Endodermal cell (in vitro differentiated cells): ENCODE data around the gene FGF21. TPM values are rescaled to one million over a fixed set of nuclear protein-coding genes. Genes with fewer than 3 reads are reported as not detected.

Experiments used
- DNase-seq: peaks from one replicate; pipeline ENCODE4 v3.0.0-alpha.2; 2017
- H3K27ac ChIP-seq: 2 replicates; pipeline ENCODE4 v1.5.1; 2013; ENCODE audit warnings: mild to moderate bottlenecking, low read depth, low read length, moderate library complexity
- H3K27me3 ChIP-seq: 2 replicates; pipeline ENCODE4 v1.6.1; 2013; ENCODE audit warnings: mild to moderate bottlenecking, low read length, moderate library complexity; ENCODE audit not compliant: insufficient read depth, control insufficient read depth, poor library complexity, severe bottlenecking
- H3K36me3 ChIP-seq: 2 replicates; pipeline ENCODE4 v1.7.0; 2013; ENCODE audit warnings: mild to moderate bottlenecking, low read length, moderate library complexity; ENCODE audit not compliant: control insufficient read depth, insufficient read depth
- H3K4me1 ChIP-seq: one replicate; pipeline ENCODE4 v1.7.0; 2013; ENCODE audit warnings: low read length; ENCODE audit not compliant: control insufficient read depth, insufficient read depth
- H3K4me3 ChIP-seq: 2 replicates; pipeline ENCODE4 v1.5.1; 2013; ENCODE audit warnings: mild to moderate bottlenecking, low read length, moderate library complexity
- H3K9ac ChIP-seq: 2 replicates; pipeline ENCODE4 v1.6.1; 2013; ENCODE audit warnings: mild to moderate bottlenecking, low read length, moderate library complexity; ENCODE audit not compliant: poor library complexity, severe bottlenecking; ENCODE audit errors: extremely low read depth
- H3K9me3 ChIP-seq: 2 replicates; pipeline ENCODE4 v1.6.1; 2013; ENCODE audit warnings: mild to moderate bottlenecking, low read length, moderate library complexity; ENCODE audit not compliant: control insufficient read depth
- H3K27ac Mint-ChIP-seq: 2 replicates; pipeline ENCODE4 v1.8.0; 2020; ENCODE audit warnings: mixed read lengths
- H3K27me3 Mint-ChIP-seq: 2 replicates; pipeline ENCODE4 v1.8.0; 2021; ENCODE audit warnings: mild to moderate bottlenecking, mixed read lengths; ENCODE audit not compliant: insufficient read depth
- H3K36me3 Mint-ChIP-seq: 2 replicates; pipeline ENCODE4 v1.8.0; 2020; ENCODE audit warnings: low read depth, mixed read lengths
- H3K4me1 Mint-ChIP-seq: 2 replicates; pipeline ENCODE4 v1.8.0; 2020; ENCODE audit warnings: mixed read lengths
- H3K4me3 Mint-ChIP-seq: 2 replicates; pipeline ENCODE4 v1.8.0; 2020; ENCODE audit warnings: mild to moderate bottlenecking, moderate library complexity, mixed read lengths
- H3K9me3 Mint-ChIP-seq: 2 replicates; pipeline ENCODE4 v1.8.0; 2020; ENCODE audit warnings: mild to moderate bottlenecking, mixed read lengths
- WGBS, 2 experiments: methylation state at CpG; one replicate each; pipeline versions ENCODE4 v1.1.5 to v1.1.7; 2013; ENCODE audit warnings: missing lambda C conversion rate in 2 of 2, mixed read lengths in 1 of 2; ENCODE audit not compliant: insufficient coverage in 1 of 2, insufficient read length in 1 of 2; 5-methylcytosine and 5-hydroxymethylcytosine counted together
- total RNA-seq, 2 donors: library from RNA; stranded (reverse); fragmentation: NEBNext Ultra II Directional in 1 of 2; extraction: Animal tissue kit (Norgen Biotek cat#: 25700) in 1 of 2; gene quantifications; 2 replicates in 1 of 2; 3 replicates in 1 of 2; pipeline ENCODE4 v1.2.1, GENCODE V29; 2021
- TF ChIP-seq, protein P1 (sequence below): fragments of 200-600 bp; sonication (generic); conservative IDR thresholded peaks from 2 replicates; pipeline ENCODE4 v1.5.0; 2021; ENCODE audit warnings: antibody characterized with exemption, mild to moderate bottlenecking

Gene FGF21
- total RNA-seq, 2 donors from 2014 or later, result not detected

- 70 to 76% methylated on average over 22 to 35 of the region's 35 CpGs for WGBS, 2 experiments
- TF ChIP-seq, protein P1, sequence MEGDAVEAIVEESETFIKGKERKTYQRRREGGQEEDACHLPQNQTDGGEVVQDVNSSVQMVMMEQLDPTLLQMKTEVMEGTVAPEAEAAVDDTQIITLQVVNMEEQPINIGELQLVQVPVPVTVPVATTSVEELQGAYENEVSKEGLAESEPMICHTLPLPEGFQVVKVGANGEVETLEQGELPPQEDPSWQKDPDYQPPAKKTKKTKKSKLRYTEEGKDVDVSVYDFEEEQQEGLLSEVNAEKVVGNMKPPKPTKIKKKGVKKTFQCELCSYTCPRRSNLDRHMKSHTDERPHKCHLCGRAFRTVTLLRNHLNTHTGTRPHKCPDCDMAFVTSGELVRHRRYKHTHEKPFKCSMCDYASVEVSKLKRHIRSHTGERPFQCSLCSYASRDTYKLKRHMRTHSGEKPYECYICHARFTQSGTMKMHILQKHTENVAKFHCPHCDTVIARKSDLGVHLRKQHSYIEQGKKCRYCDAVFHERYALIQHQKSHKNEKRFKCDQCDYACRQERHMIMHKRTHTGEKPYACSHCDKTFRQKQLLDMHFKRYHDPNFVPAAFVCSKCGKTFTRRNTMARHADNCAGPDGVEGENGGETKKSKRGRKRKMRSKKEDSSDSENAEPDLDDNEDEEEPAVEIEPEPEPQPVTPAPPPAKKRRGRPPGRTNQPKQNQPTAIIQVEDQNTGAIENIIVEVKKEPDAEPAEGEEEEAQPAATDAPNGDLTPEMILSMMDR, result no peak
- peak overlapping the region; percentile 31 for H3K4me3 Mint-ChIP-seq
- DNase-seq, result peak; percentile 92
- no peaks in the 10 kb centered on the region for H3K36me3 Mint-ChIP-seq
- no peak overlapping the region for H3K27ac ChIP-seq
- peak overlapping the region; percentile 60 for H3K27ac Mint-ChIP-seq
- H3K9me3 Mint-ChIP-seq, result no peaks in the 10 kb centered on the region
- H3K27me3 ChIP-seq, result peaks cover 21% of the 10 kb centered on the region
- peaks cover 42% of the 10 kb centered on the region for H3K27me3 Mint-ChIP-seq
- H3K4me1 ChIP-seq, result no peaks in the 10 kb centered on the region
- H3K9me3 ChIP-seq, result no peaks in the 10 kb centered on the region
- peaks cover 12% of the 10 kb centered on the region for H3K4me1 Mint-ChIP-seq
- H3K4me3 ChIP-seq, result no peak overlapping the region
- no peaks in the 10 kb centered on the region for H3K36me3 ChIP-seq
- no peak overlapping the region for H3K9ac ChIP-seq
Measured at GRCh38 chr19:48741129-48741999, 14.0 kb upstream of the FGF21 start.

DNA sequence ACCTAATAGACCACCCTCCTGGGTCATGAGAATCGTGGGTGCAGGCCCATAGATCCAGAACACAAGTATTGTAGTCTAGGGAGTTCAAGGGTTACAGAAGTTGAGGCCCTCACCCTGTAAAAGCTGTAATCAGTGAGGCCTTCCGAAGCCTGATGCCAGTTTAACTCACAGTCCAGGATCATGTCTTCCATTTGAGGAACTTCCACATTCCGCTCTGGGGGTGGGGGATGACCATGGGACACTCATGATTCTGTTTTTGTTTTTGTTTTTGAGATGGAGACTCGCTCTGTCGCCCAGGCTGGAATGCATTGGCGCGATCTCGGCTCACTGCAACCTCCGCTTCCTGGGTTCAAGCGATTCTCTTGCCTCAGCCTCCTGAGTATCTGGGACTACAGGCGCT is 13.2 kb upstream of the FGF21 start:
- Histone ChIP-seq H3K27me3 (peaks cover 21% of the 10 kb centered on the region), H3K9ac (no peak overlapping the region), H3K36me3 (no peaks in the 10 kb centered on the region), H3K27ac (no peak overlapping the region), H3K9me3 (no peaks in the 10 kb centered on the region), H3K4me3 (no peak overlapping the region), H3K4me1 (no peaks in the 10 kb centered on the region)
- TF ChIP-seq, protein P1, result no peak
- 94 to 97% methylated on average over 10 to 11 of the region's 11 CpGs for WGBS, 2 experiments
- H3K4me3 Mint-ChIP-seq, result no peak overlapping the region
- peaks cover 15% of the 10 kb centered on the region for H3K4me1 Mint-ChIP-seq
- H3K36me3 Mint-ChIP-seq, result no peaks in the 10 kb centered on the region
- H3K27me3 Mint-ChIP-seq, result peaks cover 42% of the 10 kb centered on the region
- DNase-seq, result no peak
- H3K27ac Mint-ChIP-seq, result no peak overlapping the region
- no peaks in the 10 kb centered on the region for H3K9me3 Mint-ChIP-seq

- no peak overlapping the region for H3K27ac ChIP-seq
- H3K4me1 ChIP-seq, result no peaks in the 10 kb centered on the region
- Mint-ChIP-seq H3K9me3 (no peaks in the 10 kb centered on the region), H3K27me3 (peaks cover 32% of the 10 kb centered on the region), H3K36me3 (peaks cover 6% of the 10 kb centered on the region), H3K27ac (no peak overlapping the region), H3K4me1 (peaks cover 15% of the 10 kb centered on the region), H3K4me3 (peak overlapping the region; percentile 44)
- peaks cover 6% of the 10 kb centered on the region for H3K27me3 ChIP-seq
- 71 to 72% methylated on average over 31 to 33 of the region's 33 CpGs for WGBS, 2 experiments
- H3K9ac ChIP-seq, result no peak overlapping the region
- no peak overlapping the region for H3K4me3 ChIP-seq
- DNase-seq, result peak; percentile 82
- H3K9me3 ChIP-seq, result no peaks in the 10 kb centered on the region
- peaks cover 10% of the 10 kb centered on the region for H3K36me3 ChIP-seq
- TF ChIP-seq, protein P1, result no peak
Measured at GRCh38 chr19:48745208-48745995, 9.9 kb upstream of the FGF21 start.
